Neural progenitor cell (in vitro differentiated cells): Measurements from ENCODE around the gene KLRC2. TPM values are rescaled to one million over a fixed set of nuclear protein-coding genes. Genes with fewer than 3 reads are reported as not detected.
"Not testable (repeated sequence)": the region's sequence is repeated elsewhere in the genome, so short reads cannot be mapped to it uniquely, and the experiment has no call there.

Experiments used
- DNase-seq: peaks from one replicate; pipeline ENCODE4 v3.0.0-alpha.2; 2016; ENCODE audit warnings: low spot score
- H2AFZ ChIP-seq: fragments of 200-600 bp; sonication (generic); replicated peaks from 2 replicates; pipeline ENCODE4 v1.6.1; 2016; ENCODE audit warnings: antibody characterized with exemption
- H3F3A ChIP-seq: fragments of 200-600 bp; sonication (generic); 2 replicates; pipeline ENCODE4 v1.6.1; 2016; ENCODE audit warnings: antibody characterized with exemption, low read depth
- H3K27ac ChIP-seq: fragments of 200-600 bp; sonication (generic); 2 replicates; pipeline ENCODE4 v1.5.1; 2016; ENCODE audit warnings: mild to moderate bottlenecking
- H3K27me3 ChIP-seq: fragments of 200-600 bp; sonication (generic); 2 replicates; pipeline ENCODE4 v1.6.1; 2016; ENCODE audit warnings: mild to moderate bottlenecking, moderate library complexity
- H3K36me3 ChIP-seq: fragments of 200-600 bp; sonication (generic); 2 replicates; pipeline ENCODE4 v1.5.1; 2016
- H3K4me1 ChIP-seq: fragments of 200-600 bp; sonication (generic); 2 replicates; pipeline ENCODE4 v1.6.1; 2016; ENCODE audit warnings: mixed run types
- H3K4me2 ChIP-seq: fragments of 200-600 bp; sonication (generic); 2 replicates; pipeline ENCODE4 v1.6.1; 2016
- H3K4me3 ChIP-seq: fragments of 200-600 bp; sonication (generic); 2 replicates; pipeline ENCODE4 v1.5.1; 2016
- H3K79me2 ChIP-seq: fragments of 200-600 bp; sonication (generic); 2 replicates; pipeline ENCODE4 v1.6.1; 2016; ENCODE audit warnings: low read depth
- H3K9ac ChIP-seq: fragments of 200-600 bp; sonication (generic); 2 replicates; pipeline ENCODE4 v1.6.1; 2016
- H3K9me3 ChIP-seq: fragments of 200-600 bp; sonication (generic); 2 replicates; pipeline ENCODE4 v1.5.1; 2016; ENCODE audit warnings: low read depth
- H4K20me1 ChIP-seq: fragments of 200-600 bp; sonication (generic); 2 replicates; pipeline ENCODE4 v1.6.1; 2016; ENCODE audit warnings: low read depth
- H3K27ac Mint-ChIP-seq: 3 replicates; pipeline ENCODE4 v1.8.0; 2021; ENCODE audit warnings: mixed read lengths
- H3K27me3 Mint-ChIP-seq: 2 replicates; pipeline ENCODE4 v1.8.0; 2022; ENCODE audit warnings: low read depth, mild to moderate bottlenecking, inconsistent platforms, moderate library complexity, mixed read lengths; ENCODE audit not compliant: insufficient read depth
- H3K36me3 Mint-ChIP-seq: 3 replicates; pipeline ENCODE4 v1.8.0; 2021; ENCODE audit warnings: mixed read lengths
- H3K4me1 Mint-ChIP-seq: 3 replicates; pipeline ENCODE4 v1.8.0; 2021; ENCODE audit warnings: mixed read lengths
- H3K4me3 Mint-ChIP-seq: 3 replicates; pipeline ENCODE4 v1.8.0; 2021; ENCODE audit warnings: mild to moderate bottlenecking, moderate library complexity, mixed read lengths
- H3K9me3 Mint-ChIP-seq: 3 replicates; pipeline ENCODE4 v1.8.0; 2020; ENCODE audit warnings: mixed read lengths
- EZH2 ChIP-seq: fragments of 200-600 bp; sonication (generic); IDR thresholded peaks from 2 replicates; pipeline ENCODE4 v1.6.1; 2017; ENCODE audit warnings: antibody characterized with exemption, mild to moderate bottlenecking, moderate library complexity
- EZH2phosphoT487 ChIP-seq: fragments of 200-600 bp; sonication (generic); IDR thresholded peaks from 2 replicates; pipeline ENCODE4 v1.6.1; 2017; ENCODE audit warnings: antibody characterized with exemption
- total RNA-seq: library from RNA; depleted of rRNA; stranded (reverse); fragments of >200 nt; gene quantifications from 2 replicates; pipeline ENCODE4 v1.2.3, GENCODE V29; 2015; ENCODE audit warnings: low replicate concordance
- TF ChIP-seq, protein P1 (sequence below): fragments of 200-600 bp; sonication (generic); IDR thresholded peaks from 2 replicates; pipeline ENCODE4 v1.5.1; 2017; ENCODE audit warnings: antibody characterized with exemption, mild to moderate bottlenecking

The KLRC2 gene
- not detected in 2 replicates for total RNA-seq

DNA sequence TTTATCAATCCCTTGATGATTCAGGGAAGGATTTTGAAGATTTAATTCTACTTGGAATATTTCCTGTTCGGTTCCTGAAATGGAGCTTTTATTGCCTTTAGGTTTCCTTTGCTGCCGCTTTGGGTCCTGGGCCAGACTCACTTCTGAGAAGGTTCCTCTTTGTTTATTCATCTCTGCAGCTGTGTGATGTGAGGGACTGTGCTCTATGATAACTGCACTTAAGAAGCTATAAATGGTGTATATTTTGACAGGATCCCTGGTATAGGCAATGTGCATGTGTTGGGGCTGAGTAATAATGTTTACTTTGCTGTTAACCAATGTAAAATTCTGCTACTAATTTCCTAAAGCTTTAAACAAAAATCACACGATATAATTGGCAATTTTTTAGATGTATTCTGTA is at the start of gene KLRC2:
Gene KLRC2 (minus strand): TSS at position 195 of the 400 bp plus-strand sequence. CDS start 24 bp downstream, at position 171.
- not testable (repeated sequence) for H3K4me2 ChIP-seq, H3K4me1 ChIP-seq, H3K27ac Mint-ChIP-seq, H3K4me3 ChIP-seq, H2AFZ ChIP-seq, H3K9me3 Mint-ChIP-seq, H3K36me3 ChIP-seq, H3K4me3 Mint-ChIP-seq, H3K27me3 Mint-ChIP-seq, H3K27me3 ChIP-seq, H3K4me1 Mint-ChIP-seq, H3F3A ChIP-seq, H3K9me3 ChIP-seq, H3K36me3 Mint-ChIP-seq, DNase-seq, H4K20me1 ChIP-seq, H3K79me2 ChIP-seq, H3K27ac ChIP-seq, H3K9ac ChIP-seq

DNA sequence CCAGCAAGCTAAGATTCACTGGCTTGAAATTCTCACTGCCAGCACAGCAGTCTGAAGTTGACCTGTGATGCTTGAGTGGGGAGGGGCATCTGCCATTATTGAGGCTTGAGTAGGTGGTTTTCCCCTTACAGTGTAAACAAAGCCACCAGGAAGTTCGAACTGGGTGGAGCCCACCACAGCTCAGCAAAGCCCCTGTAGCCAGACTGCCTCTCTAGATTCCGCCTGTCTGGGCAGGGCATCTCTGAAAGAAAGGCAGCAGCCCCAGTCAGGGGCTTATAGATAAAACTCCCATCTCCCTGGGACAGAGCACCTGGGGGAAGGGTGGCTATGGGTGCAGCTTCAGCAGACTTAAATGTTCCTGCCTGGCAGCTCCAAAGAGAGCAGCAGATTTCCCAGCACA is 46.1 kb upstream of the KLRC2 start:
- not testable (repeated sequence) for H3K4me2 ChIP-seq, H3K27me3 Mint-ChIP-seq, H3F3A ChIP-seq, H3K9me3 ChIP-seq, H2AFZ ChIP-seq, H3K36me3 ChIP-seq, H3K27ac ChIP-seq, DNase-seq, H4K20me1 ChIP-seq, H3K27me3 ChIP-seq, H3K79me2 ChIP-seq, H3K9ac ChIP-seq, H3K4me1 Mint-ChIP-seq, H3K27ac Mint-ChIP-seq, H3K36me3 Mint-ChIP-seq, H3K4me3 Mint-ChIP-seq, H3K4me1 ChIP-seq, H3K4me3 ChIP-seq, H3K9me3 Mint-ChIP-seq

DNA sequence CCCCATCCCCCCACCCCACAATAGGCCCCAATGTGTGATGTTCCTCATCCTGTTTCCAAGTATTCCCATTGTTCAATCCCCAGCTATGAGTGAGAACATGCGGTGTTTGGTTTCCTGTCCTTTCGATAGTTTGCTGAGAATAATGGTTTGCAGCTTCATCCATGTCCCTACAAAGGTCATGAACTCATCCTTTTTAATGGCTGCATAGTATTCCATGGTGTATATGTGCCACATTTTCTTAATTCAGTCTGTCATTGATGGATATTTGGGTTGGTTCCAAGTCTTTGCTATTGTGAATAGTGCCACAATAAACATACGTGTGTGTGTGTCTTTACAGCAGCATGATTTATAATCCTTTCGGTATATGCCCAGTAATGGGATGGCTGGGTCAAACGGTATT is 37.0 kb upstream of the KLRC2 start:
- not testable (repeated sequence) for H3K27me3 Mint-ChIP-seq, H3K27me3 ChIP-seq, H3F3A ChIP-seq, H2AFZ ChIP-seq, H4K20me1 ChIP-seq, H3K4me1 Mint-ChIP-seq, H3K4me2 ChIP-seq, H3K4me3 ChIP-seq, DNase-seq, H3K36me3 ChIP-seq, H3K79me2 ChIP-seq, H3K9ac ChIP-seq, H3K4me3 Mint-ChIP-seq, H3K4me1 ChIP-seq, H3K9me3 Mint-ChIP-seq, H3K9me3 ChIP-seq, H3K27ac ChIP-seq, H3K27ac Mint-ChIP-seq, H3K36me3 Mint-ChIP-seq

DNA sequence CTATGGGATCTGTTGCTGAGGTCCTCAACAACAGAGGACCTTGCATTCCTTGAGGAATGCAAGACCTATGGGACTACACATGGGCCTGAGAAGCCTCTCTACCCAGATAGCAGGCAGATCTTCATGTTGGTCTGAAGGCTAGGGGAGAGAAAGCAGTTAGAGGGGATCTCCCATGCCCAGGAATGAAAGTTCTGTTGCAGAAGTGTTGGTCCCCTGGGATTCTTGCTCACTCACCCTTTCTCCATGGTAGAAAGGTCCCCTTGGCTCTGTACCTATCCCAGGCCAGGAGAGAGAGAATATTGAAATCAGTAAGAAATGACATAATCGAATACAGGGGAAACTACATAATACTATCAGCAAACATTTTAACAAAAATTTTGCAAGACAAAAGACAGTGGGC is 33.9 kb upstream of the KLRC2 start:
- no peak overlapping the region for H3K4me3 ChIP-seq
- DNase-seq = no peak
- H3K27me3 ChIP-seq = no peaks in the 10 kb centered on the region
- no peaks in the 10 kb centered on the region for H3K9me3 Mint-ChIP-seq
- no peak overlapping the region for H3K4me3 Mint-ChIP-seq
- no peaks in the 10 kb centered on the region for H3K27me3 Mint-ChIP-seq
- no peaks in the 10 kb centered on the region for H3K79me2 ChIP-seq
- no peak overlapping the region for H3K9ac ChIP-seq
- no peaks in the 10 kb centered on the region for H4K20me1 ChIP-seq
- TF ChIP-seq, protein P1, sequence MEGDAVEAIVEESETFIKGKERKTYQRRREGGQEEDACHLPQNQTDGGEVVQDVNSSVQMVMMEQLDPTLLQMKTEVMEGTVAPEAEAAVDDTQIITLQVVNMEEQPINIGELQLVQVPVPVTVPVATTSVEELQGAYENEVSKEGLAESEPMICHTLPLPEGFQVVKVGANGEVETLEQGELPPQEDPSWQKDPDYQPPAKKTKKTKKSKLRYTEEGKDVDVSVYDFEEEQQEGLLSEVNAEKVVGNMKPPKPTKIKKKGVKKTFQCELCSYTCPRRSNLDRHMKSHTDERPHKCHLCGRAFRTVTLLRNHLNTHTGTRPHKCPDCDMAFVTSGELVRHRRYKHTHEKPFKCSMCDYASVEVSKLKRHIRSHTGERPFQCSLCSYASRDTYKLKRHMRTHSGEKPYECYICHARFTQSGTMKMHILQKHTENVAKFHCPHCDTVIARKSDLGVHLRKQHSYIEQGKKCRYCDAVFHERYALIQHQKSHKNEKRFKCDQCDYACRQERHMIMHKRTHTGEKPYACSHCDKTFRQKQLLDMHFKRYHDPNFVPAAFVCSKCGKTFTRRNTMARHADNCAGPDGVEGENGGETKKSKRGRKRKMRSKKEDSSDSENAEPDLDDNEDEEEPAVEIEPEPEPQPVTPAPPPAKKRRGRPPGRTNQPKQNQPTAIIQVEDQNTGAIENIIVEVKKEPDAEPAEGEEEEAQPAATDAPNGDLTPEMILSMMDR = no peak
- no peak for TF ChIP-seq EZH2phosphoT487
- no peak for TF ChIP-seq EZH2
- H3K4me2 ChIP-seq = no peak overlapping the region
- H3K27ac ChIP-seq = no peak overlapping the region
- peaks cover 4% of the 10 kb centered on the region for H3K4me1 ChIP-seq
- no peaks in the 10 kb centered on the region for H3K9me3 ChIP-seq
- no peaks in the 10 kb centered on the region for H3K4me1 Mint-ChIP-seq
- H3K27ac Mint-ChIP-seq = no peak overlapping the region
- H3K36me3 ChIP-seq = no peaks in the 10 kb centered on the region
- no peak overlapping the region for H2AFZ ChIP-seq
- H3F3A ChIP-seq = no peaks in the 10 kb centered on the region
- no peaks in the 10 kb centered on the region for H3K36me3 Mint-ChIP-seq

DNA sequence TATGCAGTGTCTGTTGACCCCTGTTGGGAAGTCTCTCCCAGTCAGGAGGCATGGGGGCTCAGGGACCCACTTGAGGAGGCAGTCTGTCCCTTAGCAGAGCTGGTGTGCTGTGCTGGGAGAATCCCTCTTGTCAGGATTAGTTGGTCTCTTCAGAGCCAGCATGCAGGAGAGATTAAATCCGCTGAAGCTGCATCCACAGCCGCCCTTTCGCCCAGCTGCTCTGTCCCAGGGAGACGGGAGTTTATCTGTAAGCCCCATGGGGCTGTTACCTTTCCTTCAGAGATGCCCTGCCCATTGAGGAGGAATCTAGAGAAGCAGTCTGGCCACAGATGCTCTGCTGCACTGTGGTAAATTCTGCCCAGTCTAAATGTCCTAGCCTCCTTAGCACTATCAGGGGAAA is 30.5 kb upstream of the KLRC2 start:
- Mint-ChIP-seq H3K27ac (no peak overlapping the region), H3K4me1 (no peaks in the 10 kb centered on the region), H3K36me3 (no peaks in the 10 kb centered on the region), H3K4me3 (no peak overlapping the region), H3K27me3 (no peaks in the 10 kb centered on the region), H3K9me3 (peaks cover 2% of the 10 kb centered on the region)
- no peaks in the 10 kb centered on the region for H4K20me1 ChIP-seq
- no peak overlapping the region for H3K4me2 ChIP-seq
- H3K4me1 ChIP-seq = peaks cover 4% of the 10 kb centered on the region
- TF ChIP-seq, protein P1 = no peak
- TF ChIP-seq EZH2phosphoT487 (no peak), EZH2 (no peak)
- no peak overlapping the region for H3K27ac ChIP-seq
- no peaks in the 10 kb centered on the region for H3F3A ChIP-seq
- no peaks in the 10 kb centered on the region for H3K79me2 ChIP-seq
- DNase-seq = peak; percentile 16
- no peak overlapping the region for H3K4me3 ChIP-seq
- no peaks in the 10 kb centered on the region for H3K9me3 ChIP-seq
- no peak overlapping the region for H3K9ac ChIP-seq
- H3K36me3 ChIP-seq = no peaks in the 10 kb centered on the region
- H3K27me3 ChIP-seq = no peaks in the 10 kb centered on the region
- no peak overlapping the region for H2AFZ ChIP-seq
